Stimulated activated CD4-positive, alpha-beta T cell treated with anti-CD3 and anti-CD28 coated beads, Interleukin-4, amount 100 ng/mL, for 24 hours (primary cell): ENCODE data around the gene BRMS1L.
"Not testable (repeated sequence)": the region's sequence is repeated elsewhere in the genome, so short reads cannot be mapped to it uniquely, and the experiment has no call there.

Experiments used
- DNase-seq: peaks from one replicate; pipeline ENCODE4 v3.0.0-alpha.2; 2020

The BRMS1L gene

GRCh38 chr14:35826218-35826951 lies at the start of gene BRMS1L:
TSS of gene BRMS1L (plus strand) at chr14:35826338. CDS start at chr14:35826517, 179 bp downstream.
- peak; percentile 98 for DNase-seq

- no peak for DNase-seq
Measured at GRCh38 chr14:35776823-35777222, 49.3 kb upstream of the BRMS1L start.

- not testable (repeated sequence) for DNase-seq
Measured at GRCh38 chr14:35777550-35777949, 48.6 kb upstream of the BRMS1L start.

GRCh38 chr14:35779368-35779767 lies 46.8 kb upstream of the BRMS1L start:
- no peak for DNase-seq

- DNase-seq, result no peak
Measured at GRCh38 chr14:35783699-35784098, 42.4 kb upstream of the BRMS1L start.

GRCh38 chr14:35786856-35787255 lies 39.3 kb upstream of the BRMS1L start:
- no peak for DNase-seq

- DNase-seq, result peak; percentile 9
Measured at GRCh38 chr14:35789651-35790050, 36.5 kb upstream of the BRMS1L start.

- no peak for DNase-seq
Measured at GRCh38 chr14:35797796-35798195, 28.3 kb upstream of the BRMS1L start.

GRCh38 chr14:35806006-35806907 lies 19.9 kb upstream of the BRMS1L start:
- no peak for DNase-seq

GRCh38 chr14:35807131-35807961 lies 18.8 kb upstream of the BRMS1L start:
- DNase-seq, result no peak

- peak; percentile 33 for DNase-seq
Measured at GRCh38 chr14:35808076-35808637, 18.0 kb upstream of the BRMS1L start.

- DNase-seq, result peak; percentile 93
Measured at GRCh38 chr14:35808638-35809563, 17.2 kb upstream of the BRMS1L start, which contains the start of gene RALGAPA1. TSS of gene RALGAPA1 (minus strand) at chr14:35809295. CDS start at chr14:35808835, 460 bp downstream.

- DNase-seq, result no peak
Measured at GRCh38 chr14:35809597-35809996, 16.5 kb upstream of the BRMS1L start.

GRCh38 chr14:35810963-35811362 lies 15.2 kb upstream of the BRMS1L start:
- DNase-seq, result no peak

- peak; percentile 87 for DNase-seq
Measured at GRCh38 chr14:35814371-35815005, 11.7 kb upstream of the BRMS1L start.

GRCh38 chr14:35818346-35819115 lies 7.6 kb upstream of the BRMS1L start:
- DNase-seq, result no peak

- no peak for DNase-seq
Measured at GRCh38 chr14:35819591-35820540, 6.3 kb upstream of the BRMS1L start.

GRCh38 chr14:35821564-35822411 lies 4.3 kb upstream of the BRMS1L start:
- no peak for DNase-seq
